Measurements from ENCODE around the gene TNPO2. TPM values are rescaled to one million over a fixed set of nuclear protein-coding genes. Genes with fewer than 3 reads are reported as not detected.

The TNPO2 gene
- total RNA-seq, 2 donors from 2014 or later = 50.1 to 123 TPM

GRCh38 chr19:12666265-12667048 lies 57.3 kb downstream of the TNPO2 start, which contains the start of the genes MAN2B1 and WDR83:
Gene MAN2B1, minus strand, starts transcription at chr19:12666742. Its CDS starts 41 bp downstream, at chr19:12666701.
Gene WDR83, plus strand, starts transcription at chr19:12666807. Its CDS starts 2,984 bp downstream, at chr19:12669791.
- 1% methylated on average over 33 of the region's 46 CpGs for WGBS
- H3K4me3 ChIP-seq = peak within 1 kb of the TSS; percentile 86 to 87
- H3K4me1 ChIP-seq (replicated peaks) = peaks cover 22% of the 10 kb centered on the region
- TF ChIP-seq POLR2AphosphoS5 (IDR thresholded peaks at IDR 0.05) (peak; percentile 45), POLR2A (IDR thresholded peaks at IDR 0.05) (no peak), CTCF (IDR thresholded peaks at IDR 0.05) (no peak)
- intact Hi-C loops (cut with DNase I) = loop anchor here (5.0 kb wide), 1 partner anchor 54 kb away; the partner anchor contains the start of genes ZNF490 and ZNF791
- peak; percentile 55 for DNase-seq (ENCODE audit: low spot score)
- no peaks in the 10 kb centered on the region for H3K36me3 ChIP-seq
- peak within 1 kb of the TSS; percentile 55 to 57 for H3K27ac ChIP-seq
- no peaks in the 10 kb centered on the region for H3K27me3 ChIP-seq (replicated peaks; ENCODE audit: insufficient read depth)
- H3K9me3 ChIP-seq = no peaks in the 10 kb centered on the region

GRCh38 chr19:12665671-12666264 lies 58.0 kb downstream of the TNPO2 start:
- 35% methylated on average over 12 of the region's 12 CpGs for WGBS
- peak overlapping the region; percentile 86 to 87 for H3K4me3 ChIP-seq
- H3K9me3 ChIP-seq = no peaks in the 10 kb centered on the region
- H3K27me3 ChIP-seq (replicated peaks; ENCODE audit: insufficient read depth) = no peaks in the 10 kb centered on the region
- H3K36me3 ChIP-seq = no peaks in the 10 kb centered on the region
- no peak overlapping the region for H3K27ac ChIP-seq
- no peak for TF ChIP-seq CTCF (IDR thresholded peaks at IDR 0.05)
- TF ChIP-seq POLR2AphosphoS5 (IDR thresholded peaks at IDR 0.05) = no peak
- TF ChIP-seq POLR2A (IDR thresholded peaks at IDR 0.05) = no peak
- intact Hi-C loops (cut with DNase I) = loop anchor here (5.0 kb wide), 1 partner anchor 53 kb away; the partner anchor contains the start of genes ZNF490 and ZNF791
- DNase-seq (ENCODE audit: low spot score) = no peak
- peaks cover 21% of the 10 kb centered on the region for H3K4me1 ChIP-seq (replicated peaks)

GRCh38 chr19:12665281-12665573 lies 58.5 kb downstream of the TNPO2 start:
- TF ChIP-seq CTCF (IDR thresholded peaks at IDR 0.05) = no peak
- no peak for TF ChIP-seq POLR2AphosphoS5 (IDR thresholded peaks at IDR 0.05)
- TF ChIP-seq POLR2A (IDR thresholded peaks at IDR 0.05) = no peak
- 84% methylated on average over 10 of the region's 10 CpGs for WGBS
- no peak overlapping the region for H3K4me3 ChIP-seq
- no peak overlapping the region for H3K27ac ChIP-seq
- H3K9me3 ChIP-seq = no peaks in the 10 kb centered on the region
- peaks cover 16% of the 10 kb centered on the region for H3K4me1 ChIP-seq (replicated peaks)
- no peak for DNase-seq (ENCODE audit: low spot score)
- H3K36me3 ChIP-seq = no peaks in the 10 kb centered on the region
- intact Hi-C loops (cut with DNase I) = loop anchor here (5.0 kb wide), 1 partner anchor 53 kb away; the partner anchor contains the start of genes ZNF490 and ZNF791
- no peaks in the 10 kb centered on the region for H3K27me3 ChIP-seq (replicated peaks; ENCODE audit: insufficient read depth)

GRCh38 chr19:12664406-12665280 lies 59.1 kb downstream of the TNPO2 start:
- intact Hi-C loops (cut with DNase I) = loop anchor here (5.0 kb wide), 1 partner anchor 52 kb away; the partner anchor contains the start of genes ZNF490 and ZNF791
- WGBS = 80% methylated on average over 29 of the region's 29 CpGs
- DNase-seq (ENCODE audit: low spot score) = no peak
- no peak for TF ChIP-seq CTCF (IDR thresholded peaks at IDR 0.05)
- no peak for TF ChIP-seq POLR2AphosphoS5 (IDR thresholded peaks at IDR 0.05)
- no peak for TF ChIP-seq POLR2A (IDR thresholded peaks at IDR 0.05)
- peaks cover 13% of the 10 kb centered on the region for H3K4me1 ChIP-seq (replicated peaks)
- H3K4me3 ChIP-seq = no peak overlapping the region
- H3K27me3 ChIP-seq (replicated peaks; ENCODE audit: insufficient read depth) = no peaks in the 10 kb centered on the region
- no peaks in the 10 kb centered on the region for H3K36me3 ChIP-seq
- H3K27ac ChIP-seq = no peak overlapping the region
- H3K9me3 ChIP-seq = no peaks in the 10 kb centered on the region
